ENCODE data around the gene P2RY8.

P2RY8 gene, protein sequence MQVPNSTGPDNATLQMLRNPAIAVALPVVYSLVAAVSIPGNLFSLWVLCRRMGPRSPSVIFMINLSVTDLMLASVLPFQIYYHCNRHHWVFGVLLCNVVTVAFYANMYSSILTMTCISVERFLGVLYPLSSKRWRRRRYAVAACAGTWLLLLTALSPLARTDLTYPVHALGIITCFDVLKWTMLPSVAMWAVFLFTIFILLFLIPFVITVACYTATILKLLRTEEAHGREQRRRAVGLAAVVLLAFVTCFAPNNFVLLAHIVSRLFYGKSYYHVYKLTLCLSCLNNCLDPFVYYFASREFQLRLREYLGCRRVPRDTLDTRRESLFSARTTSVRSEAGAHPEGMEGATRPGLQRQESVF

GRCh38 chrX:1537031-1537715, at the start of gene P2RY8:
Gene P2RY8, minus strand, starts transcription at chrX:1537185. Its CDS starts 70,627 bp downstream, at chrX:1466558.
- Histone ChIP-seq H3K27ac (no peak within 1 kb of the TSS), H3K27me3 (replicated peaks) (no peaks in the 10 kb centered on the region), H3K36me3 (replicated peaks) (no peaks in the 10 kb centered on the region), H3K4me3 (ENCODE audit: low read depth, low read length) (no peak within 1 kb of the TSS)
- DNase-seq: peak; percentile 28
- TF ChIP-seq CTCF (IDR thresholded peaks at IDR 0.05; ENCODE audit: low read depth, low read length, missing control alignments): no peak
- in situ Hi-C loops (cut with HindIII; ENCODE audit: low pct_ligation_motif_present, low sequenced_read_pairs): no loop called here

DNA sequence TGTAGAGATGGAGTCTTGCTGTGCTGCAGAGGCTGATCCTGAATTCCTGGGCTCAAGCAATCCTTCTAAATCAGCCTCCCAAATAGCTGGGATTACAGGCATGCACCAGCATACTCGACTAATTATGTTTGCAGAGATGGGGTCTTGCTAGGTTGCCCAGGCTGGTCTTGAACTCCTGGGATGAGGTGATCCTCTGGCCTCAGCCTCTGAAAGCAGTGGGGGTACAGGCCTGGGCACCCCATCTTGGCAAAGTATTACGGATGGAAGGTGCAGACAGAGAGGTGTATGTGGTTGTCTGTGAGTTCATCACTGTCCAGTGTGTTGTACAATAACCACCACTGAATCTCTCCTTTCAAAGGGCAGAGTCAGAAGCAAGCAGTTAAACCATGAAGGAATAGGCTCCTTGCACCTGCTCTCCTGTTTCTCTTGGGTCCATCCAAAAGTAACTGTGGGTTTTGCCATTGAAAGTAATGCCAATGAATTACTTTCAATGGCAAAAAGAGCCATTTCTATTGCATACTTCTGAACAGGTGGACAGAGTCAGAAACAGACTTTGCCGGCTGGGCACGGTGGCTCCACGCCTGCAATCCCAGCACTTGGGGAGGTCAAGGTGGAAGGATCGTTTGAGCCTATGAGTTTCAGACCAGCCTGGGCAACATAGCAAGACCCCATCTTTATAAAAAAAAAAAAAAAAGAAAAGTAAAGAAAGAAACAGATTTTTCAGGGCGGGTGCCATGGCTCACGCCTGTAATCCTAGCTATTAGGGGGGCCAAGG, 47.4 kb upstream of the P2RY8 start:
- H3K27me3 ChIP-seq (replicated peaks): no peaks in the 10 kb centered on the region
- H3K27ac ChIP-seq: no peak overlapping the region
- DNase-seq: no peak
- no peaks in the 10 kb centered on the region for H3K36me3 ChIP-seq (replicated peaks)
- in situ Hi-C loops (cut with HindIII; ENCODE audit: low pct_ligation_motif_present, low sequenced_read_pairs): no loop called here
- H3K4me3 ChIP-seq (ENCODE audit: low read depth, low read length): no peak overlapping the region
- no peak for TF ChIP-seq CTCF (IDR thresholded peaks at IDR 0.05; ENCODE audit: low read depth, low read length, missing control alignments)

- DNase-seq: peak; percentile 67
- no peak for TF ChIP-seq CTCF (IDR thresholded peaks at IDR 0.05; ENCODE audit: low read depth, low read length, missing control alignments)
- H3K36me3 ChIP-seq (replicated peaks): no peaks in the 10 kb centered on the region
- H3K4me3 ChIP-seq (ENCODE audit: low read depth, low read length): no peak overlapping the region
- no peaks in the 10 kb centered on the region for H3K27me3 ChIP-seq (replicated peaks)
- no peak overlapping the region for H3K27ac ChIP-seq
- in situ Hi-C loops (cut with HindIII; ENCODE audit: low pct_ligation_motif_present, low sequenced_read_pairs): no loop called here
Measured at GRCh38 chrX:1582686-1583437, 45.9 kb upstream of the P2RY8 start.

DNA sequence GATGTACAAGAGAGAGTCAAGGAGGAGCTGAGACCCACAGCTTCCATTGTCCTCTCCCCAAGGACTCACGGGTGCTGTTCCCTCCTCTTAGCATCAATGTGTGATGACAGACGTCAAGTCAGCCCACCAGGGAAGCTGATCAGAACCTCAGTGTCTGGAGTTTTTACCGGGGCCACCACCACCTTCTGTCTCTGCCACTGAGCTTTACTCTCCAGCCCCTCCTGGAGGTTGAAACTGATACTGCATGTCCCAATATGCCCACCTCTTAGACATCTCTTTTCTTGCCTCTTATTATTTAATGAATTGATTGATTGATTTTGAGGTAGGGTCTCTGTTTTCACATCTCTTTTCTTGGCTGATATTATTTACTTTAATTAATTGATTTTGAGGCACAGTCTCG, 44.1 kb upstream of the P2RY8 start:
- peak; percentile 75 for TF ChIP-seq CTCF (IDR thresholded peaks at IDR 0.05; ENCODE audit: low read depth, low read length, missing control alignments)
- peak; percentile 57 for DNase-seq
- Histone ChIP-seq H3K27ac (no peak overlapping the region), H3K27me3 (replicated peaks) (no peaks in the 10 kb centered on the region), H3K4me3 (ENCODE audit: low read depth, low read length) (no peak overlapping the region), H3K36me3 (replicated peaks) (no peaks in the 10 kb centered on the region)
- in situ Hi-C loops (cut with HindIII; ENCODE audit: low pct_ligation_motif_present, low sequenced_read_pairs): no loop called here

DNA sequence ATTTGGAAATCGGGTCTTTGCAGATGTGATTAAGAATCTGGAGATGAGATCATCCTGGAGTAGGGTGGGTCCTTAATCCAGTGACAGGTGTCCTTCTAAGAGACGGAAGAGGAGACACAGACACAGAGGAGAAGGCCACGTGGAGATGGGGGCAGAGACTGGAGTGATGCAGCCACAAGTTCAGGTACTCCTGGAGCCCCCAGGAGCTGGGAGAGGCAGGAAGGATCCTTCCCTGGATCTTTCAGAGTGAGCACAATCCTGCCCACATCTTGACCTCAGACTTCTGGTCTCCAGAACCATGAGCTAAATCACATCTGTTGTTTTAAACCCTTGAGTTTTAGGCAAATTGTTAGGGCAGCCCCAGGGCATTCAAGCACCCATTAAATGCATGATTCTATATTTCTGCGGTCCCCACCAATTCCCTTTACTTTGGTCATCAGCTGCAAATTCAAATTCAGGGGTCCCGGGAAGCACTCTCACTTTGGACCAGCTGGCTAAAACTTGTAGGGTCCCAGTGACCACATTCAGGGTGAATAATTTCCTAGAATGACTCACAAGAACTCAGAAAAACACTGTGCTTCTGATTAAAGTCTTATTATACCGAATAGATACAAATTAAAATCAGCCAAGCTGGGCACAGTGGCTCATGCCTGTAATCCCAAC, 41.7 kb upstream of the P2RY8 start:
- in situ Hi-C loops (cut with HindIII; ENCODE audit: low pct_ligation_motif_present, low sequenced_read_pairs): no loop called here
- TF ChIP-seq CTCF (IDR thresholded peaks at IDR 0.05; ENCODE audit: low read depth, low read length, missing control alignments): no peak
- H3K36me3 ChIP-seq (replicated peaks): no peaks in the 10 kb centered on the region
- no peak overlapping the region for H3K4me3 ChIP-seq (ENCODE audit: low read depth, low read length)
- H3K27me3 ChIP-seq (replicated peaks): no peaks in the 10 kb centered on the region
- H3K27ac ChIP-seq: no peak overlapping the region
- DNase-seq: no peak
